Loucy (cell line): ENCODE results near the gene MSH2.

Source experiments
- CTCF ChIP-seq: fragments of 200-600 bp; sonication (generic); conservative IDR thresholded peaks from 2 replicates; pipeline ENCODE4 v1.5.1; 2014; ENCODE audit warnings: mild to moderate bottlenecking, antibody characterized with exemption, low read length
- EZH2phosphoT487 ChIP-seq: fragments of 200-600 bp; IDR thresholded peaks from 2 replicates; pipeline ENCODE4 v1.6.1; 2018; ENCODE audit warnings: antibody characterized with exemption, mild to moderate bottlenecking, moderate library complexity, borderline replicate concordance

- TF ChIP-seq CTCF (no peak), EZH2phosphoT487 (no peak)
Measured at GRCh38 chr2:47519604-47520301, 116.8 kb downstream of the MSH2 start.
